ENCODE measurements around the gene FLNB. TPM values are rescaled to one million over a fixed set of nuclear protein-coding genes. Genes with fewer than 3 reads are reported as not detected.

FLNB gene
- total and polyA plus RNA-seq, 2 of the 13 experiments (the other 11 are each of a cell fraction or from before 2014, with no cell fraction given), result 106 to 130 TPM

- no peak for TF ChIP-seq JUNB (CRISPR knock-in tag; IDR thresholded peaks at IDR 0.05; ENCODE audit: borderline replicate concordance)
- no peak for TF ChIP-seq IRF1 (CRISPR knock-in tag; IDR thresholded peaks at IDR 0.05; ENCODE audit: low read depth)
- no peak for TF ChIP-seq ZNF224 (CRISPR knock-in tag; IDR thresholded peaks at IDR 0.05)
- TF ChIP-seq NFKB2 (CRISPR knock-in tag; IDR thresholded peaks at IDR 0.05; ENCODE audit: borderline replicate concordance), result no peak
- TF ChIP-seq HDAC6 (IDR thresholded peaks at IDR 0.05; ENCODE audit: low read depth, low read length), result no peak
- no peak for TF ChIP-seq MXD4 (CRISPR knock-in tag; IDR thresholded peaks at IDR 0.05)
- no peak for TF ChIP-seq ZNF382 (CRISPR knock-in tag; IDR thresholded peaks at IDR 0.05; ENCODE audit: borderline replicate concordance)
- 0 out of 2 replicates have a peak, but pooled peaks have one; percentile 28 for TF ChIP-seq DRAP1 (CRISPR knock-in tag; IDR thresholded peaks at IDR 0.05)
- TF ChIP-seq ZNF768 (CRISPR knock-in tag; IDR thresholded peaks at IDR 0.05), result no peak
- TF ChIP-seq, protein P1, sequence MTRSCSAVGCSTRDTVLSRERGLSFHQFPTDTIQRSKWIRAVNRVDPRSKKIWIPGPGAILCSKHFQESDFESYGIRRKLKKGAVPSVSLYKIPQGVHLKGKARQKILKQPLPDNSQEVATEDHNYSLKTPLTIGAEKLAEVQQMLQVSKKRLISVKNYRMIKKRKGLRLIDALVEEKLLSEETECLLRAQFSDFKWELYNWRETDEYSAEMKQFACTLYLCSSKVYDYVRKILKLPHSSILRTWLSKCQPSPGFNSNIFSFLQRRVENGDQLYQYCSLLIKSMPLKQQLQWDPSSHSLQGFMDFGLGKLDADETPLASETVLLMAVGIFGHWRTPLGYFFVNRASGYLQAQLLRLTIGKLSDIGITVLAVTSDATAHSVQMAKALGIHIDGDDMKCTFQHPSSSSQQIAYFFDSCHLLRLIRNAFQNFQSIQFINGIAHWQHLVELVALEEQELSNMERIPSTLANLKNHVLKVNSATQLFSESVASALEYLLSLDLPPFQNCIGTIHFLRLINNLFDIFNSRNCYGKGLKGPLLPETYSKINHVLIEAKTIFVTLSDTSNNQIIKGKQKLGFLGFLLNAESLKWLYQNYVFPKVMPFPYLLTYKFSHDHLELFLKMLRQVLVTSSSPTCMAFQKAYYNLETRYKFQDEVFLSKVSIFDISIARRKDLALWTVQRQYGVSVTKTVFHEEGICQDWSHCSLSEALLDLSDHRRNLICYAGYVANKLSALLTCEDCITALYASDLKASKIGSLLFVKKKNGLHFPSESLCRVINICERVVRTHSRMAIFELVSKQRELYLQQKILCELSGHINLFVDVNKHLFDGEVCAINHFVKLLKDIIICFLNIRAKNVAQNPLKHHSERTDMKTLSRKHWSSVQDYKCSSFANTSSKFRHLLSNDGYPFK (CRISPR knock-in tag; IDR thresholded peaks at IDR 0.05; ENCODE audit: borderline replicate concordance), result no peak
- peak; percentile 54; the same call in 1 of the 2 replicates for TF ChIP-seq FOXJ3 (CRISPR knock-in tag; IDR thresholded peaks at IDR 0.05; ENCODE audit: borderline replicate concordance)
- TF ChIP-seq ZFX (CRISPR knock-in tag; IDR thresholded peaks at IDR 0.05; ENCODE audit: low read depth), result no peak
- peak; percentile 76; the same call in 1 of the 2 replicates for TF ChIP-seq TBX2 (CRISPR knock-in tag; IDR thresholded peaks at IDR 0.05; ENCODE audit: borderline replicate concordance)
- peak; percentile 47 for TF ChIP-seq ASH2L (IDR thresholded peaks at IDR 0.05; ENCODE audit: insufficient read length, low read depth, low read length)
- TF ChIP-seq ZBTB40 (IDR thresholded peaks at IDR 0.05), result no peak
- TF ChIP-seq ZBTB40 (CRISPR knock-in tag; IDR thresholded peaks at IDR 0.05), result no peak
- peak; percentile 68 for TF ChIP-seq CREM (IDR thresholded peaks at IDR 0.05)
- TF ChIP-seq CREM (CRISPR knock-in tag; IDR thresholded peaks at IDR 0.05), result no peak
Measured at GRCh38 chr3:58168498-58168897, 160.3 kb downstream of the FLNB start (continued).
